Measurements from ENCODE around the gene TULP1. TPM values are rescaled to one million over a fixed set of nuclear protein-coding genes. Genes with fewer than 3 reads are reported as not detected.
A peak's percentile ranks its signal among the peaks of the same experiment; 100 is the strongest.

TULP1 gene
- total RNA-seq, 3 donors from 2014 or later: not detected

- no peaks in the 10 kb centered on the region for H3K9me3 ChIP-seq
- ATAC-seq (no peak), DNase-seq (no peak)
- intact Hi-C loops (cut with DNase I, micrococcal nuclease): no loop called here
- no peaks in the 10 kb centered on the region for H3K36me3 ChIP-seq (ENCODE audit: low read depth)
- peaks cover 6% of the 10 kb centered on the region for H3K4me1 ChIP-seq (ENCODE audit: low read depth)
- no peak for TF ChIP-seq CTCF (IDR thresholded peaks at IDR 0.05)
- no peak overlapping the region for H3K4me3 ChIP-seq
Observed at GRCh38 chr6:35457907-35458306, 54.8 kb downstream of the TULP1 start.

- H3K9me3 ChIP-seq: no peaks in the 10 kb centered on the region
- no peak for DNase-seq
- no peak overlapping the region for H3K4me3 ChIP-seq
- no peaks in the 10 kb centered on the region for H3K36me3 ChIP-seq (ENCODE audit: low read depth)
- peaks cover 12% of the 10 kb centered on the region for H3K4me1 ChIP-seq (ENCODE audit: low read depth)
- TF ChIP-seq CTCF (IDR thresholded peaks at IDR 0.05): no peak
- intact Hi-C loops (cut with DNase I, micrococcal nuclease): no loop called here
- ATAC-seq: no peak
Observed at GRCh38 chr6:35454391-35455110, 58.1 kb downstream of the TULP1 start.

- intact Hi-C loops (cut with DNase I, micrococcal nuclease): no loop called here
- DNase-seq: no peak
- Histone ChIP-seq H3K9me3 (no peaks in the 10 kb centered on the region), H3K4me1 (ENCODE audit: low read depth) (peaks cover 12% of the 10 kb centered on the region), H3K4me3 (no peak overlapping the region), H3K36me3 (ENCODE audit: low read depth) (no peaks in the 10 kb centered on the region)
- no peak for ATAC-seq
- no peak for TF ChIP-seq CTCF (IDR thresholded peaks at IDR 0.05)
Observed at GRCh38 chr6:35453236-35453635, 59.5 kb downstream of the TULP1 start.

GRCh38 chr6:35452183-35453090 is 60.3 kb downstream of the TULP1 start, which contains the start of gene FANCE:
TSS of gene FANCE (plus strand) at chr6:35452338. CDS start at chr6:35452546, 208 bp downstream.
- intact Hi-C loops (cut with DNase I, micrococcal nuclease): no loop called here
- Histone ChIP-seq H3K9me3 (no peaks in the 10 kb centered on the region), H3K36me3 (ENCODE audit: low read depth) (no peaks in the 10 kb centered on the region), H3K4me1 (ENCODE audit: low read depth) (peaks cover 12% of the 10 kb centered on the region), H3K4me3 (peak within 1 kb of the TSS; percentile 37)
- no peak for TF ChIP-seq CTCF (IDR thresholded peaks at IDR 0.05)
- peak; percentile 99 for ATAC-seq
- DNase-seq: peak; percentile 96 to 100 (median 99)

GRCh38 chr6:35451354-35452182 is 61.1 kb downstream of the TULP1 start:
- TF ChIP-seq CTCF (IDR thresholded peaks at IDR 0.05): no peak
- peak in 1 of 3 donors; percentile 54 for DNase-seq
- ATAC-seq: no peak
- Histone ChIP-seq H3K9me3 (no peaks in the 10 kb centered on the region), H3K4me1 (ENCODE audit: low read depth) (peaks cover 12% of the 10 kb centered on the region), H3K4me3 (peak overlapping the region; percentile 37), H3K36me3 (ENCODE audit: low read depth) (no peaks in the 10 kb centered on the region)
- intact Hi-C loops (cut with DNase I, micrococcal nuclease): no loop called here

All from mucosa of descending colon (tissue), 3 donors.